SW 1271 (cell line): ENCODE measurements around the gene SRRT.
"Not testable (repeated sequence)": the region's sequence is repeated elsewhere in the genome, so short reads cannot be mapped to it uniquely, and the experiment has no call there.

Experiments used
- DNase-seq, 2 experiments: peaks; one replicate each; lab custom pipeline; 2025; lab: John Stamatoyannopoulos, UW

The SRRT gene

GRCh38 chr7:100854146-100854895 is 20.6 kb upstream of the SRRT start:
- DNase-seq, result no peak

GRCh38 chr7:100854899-100855298 is 20.0 kb upstream of the SRRT start:
- not testable (repeated sequence) for DNase-seq

- no peak for DNase-seq
Observed at GRCh38 chr7:100855515-100855914, 19.4 kb upstream of the SRRT start.

GRCh38 chr7:100856871-100857282 is 18.0 kb upstream of the SRRT start:
- no peak for DNase-seq

GRCh38 chr7:100859856-100860255 is 15.0 kb upstream of the SRRT start:
- DNase-seq, result no peak

- DNase-seq, result no peak
Observed at GRCh38 chr7:100860702-100861615, 13.9 kb upstream of the SRRT start.

- DNase-seq, result no peak
Observed at GRCh38 chr7:100861616-100861985, 13.3 kb upstream of the SRRT start.

- no peak for DNase-seq
Observed at GRCh38 chr7:100863406-100863950, 11.4 kb upstream of the SRRT start.

- no peak for DNase-seq
Observed at GRCh38 chr7:100864263-100864845, 10.5 kb upstream of the SRRT start.

GRCh38 chr7:100865372-100865911 is 9.5 kb upstream of the SRRT start:
- no peak for DNase-seq

- no peak for DNase-seq
Observed at GRCh38 chr7:100865938-100866728, 8.8 kb upstream of the SRRT start.

- no peak for DNase-seq
Observed at GRCh38 chr7:100866729-100867039, 8.2 kb upstream of the SRRT start.

- DNase-seq, result peak; percentile 73 to 77
Observed at GRCh38 chr7:100867040-100867775, 7.7 kb upstream of the SRRT start, which contains the start of gene TRIP6. TSS of gene TRIP6 (plus strand) at chr7:100867387. CDS start at chr7:100867498, 111 bp downstream.

GRCh38 chr7:100867776-100868485 is 7.0 kb upstream of the SRRT start:
- DNase-seq, result no peak

- no peak for DNase-seq
Observed at GRCh38 chr7:100873599-100874299, 1.2 kb upstream of the SRRT start.

- DNase-seq, result no peak
Observed at GRCh38 chr7:100874300-100874576, 665 bp upstream of the SRRT start.

GRCh38 chr7:100875356-100875751 is 451 bp downstream of the SRRT start:
- no peak for DNase-seq

GRCh38 chr7:100878013-100878412 is 3.1 kb downstream of the SRRT start:
- no peak for DNase-seq

GRCh38 chr7:100878685-100879084 is 3.8 kb downstream of the SRRT start:
- DNase-seq, result no peak
